Common myeloid progenitor, CD34-positive (primary cell): Measurements from ENCODE around the gene WIPF3.

Experiments
- CTCF ChIA-PET: fragments of 350-600 bp; sonication (Branson Sonifier 250); formaldehyde crosslinking; loops from one replicate; lab custom pipeline; 2021; ENCODE audit warnings: antibody characterized with exemption; lab: Charles Lee
- POLR2A ChIA-PET: fragments of 350-600 bp; sonication (Branson Sonifier 250); formaldehyde crosslinking; loops from one replicate; lab custom pipeline; 2021; ENCODE audit warnings: antibody characterized with exemption; lab: Charles Lee
- DNase-seq, 3 donors: peaks; one replicate each; pipeline versions ENCODE4 v3.0.0 to v3.0.0-alpha.2; 2013
- H3K27ac ChIP-seq, 2 experiments: 1 replicate in 1 of 2; 2 replicates in 1 of 2; pipeline ENCODE4 v1.7.0; 2013; ENCODE audit warnings: inconsistent platforms in 2 of 2, low read length in 2 of 2, mild to moderate bottlenecking in 2 of 2, low read depth in 1 of 2, moderate library complexity in 1 of 2; ENCODE audit not compliant: severe bottlenecking in 2 of 2, insufficient read depth in 1 of 2, poor library complexity in 1 of 2
- H3K27me3 ChIP-seq, 5 experiments: replicated peaks in 2 of 5; 1 replicate in 3 of 5; 2 replicates in 2 of 5; pipeline versions ENCODE4 v1.6.1 to v1.7.0; 2013; ENCODE audit warnings: low read length in 4 of 5, mild to moderate bottlenecking in 2 of 5, moderate library complexity in 2 of 5, inconsistent platforms in 1 of 5; ENCODE audit not compliant: insufficient read depth in 5 of 5, control insufficient read depth in 4 of 5
- H3K36me3 ChIP-seq, 4 experiments: 1 replicate in 2 of 4; 2 replicates in 2 of 4; pipeline versions ENCODE4 v1.6.1 to v1.7.0; 2013; ENCODE audit warnings: low read length in 3 of 4, control low read depth in 1 of 4, mild to moderate bottlenecking in 1 of 4; ENCODE audit not compliant: control insufficient read depth in 4 of 4, insufficient read depth in 4 of 4
- H3K4me1 ChIP-seq, 4 experiments: 1 replicate in 3 of 4; 2 replicates in 1 of 4; pipeline versions ENCODE4 v1.6.1 to v1.7.1; 2013; ENCODE audit warnings: low read length in 3 of 4, mild to moderate bottlenecking in 3 of 4, control low read depth in 1 of 4, inconsistent platforms in 1 of 4, moderate library complexity in 1 of 4; ENCODE audit not compliant: control insufficient read depth in 4 of 4, insufficient read depth in 4 of 4; ENCODE audit errors: control extremely low read depth in 1 of 4
- H3K4me3 ChIP-seq, 7 experiments: 1 replicate in 4 of 7; 2 replicates in 3 of 7; pipeline versions ENCODE4 v1.5.1 to v1.7.0; 2013; ENCODE audit warnings: mild to moderate bottlenecking in 7 of 7, low read length in 6 of 7, moderate library complexity in 6 of 7, inconsistent platforms in 2 of 7, low read depth in 2 of 7, control low read depth in 1 of 7; ENCODE audit not compliant: insufficient read depth in 4 of 7, control insufficient read depth in 1 of 7; ENCODE audit errors: extremely low read depth in 1 of 7
- H3K9me3 ChIP-seq, 5 experiments: 1 replicate in 4 of 5; 2 replicates in 1 of 5; pipeline versions ENCODE4 v1.6.1 to v1.7.1; 2013; ENCODE audit warnings: low read length in 4 of 5, mild to moderate bottlenecking in 2 of 5, inconsistent platforms in 1 of 5, low read depth in 1 of 5, moderate library complexity in 1 of 5; ENCODE audit not compliant: control insufficient read depth in 4 of 5, insufficient read depth in 2 of 5; ENCODE audit errors: control extremely low read depth in 1 of 5
- WGBS: methylation state at CpG from one replicate; pipeline ENCODE4 v1.1.5; 2013; ENCODE audit not compliant: insufficient coverage; 5-methylcytosine and 5-hydroxymethylcytosine counted together

WIPF3 gene

DNA sequence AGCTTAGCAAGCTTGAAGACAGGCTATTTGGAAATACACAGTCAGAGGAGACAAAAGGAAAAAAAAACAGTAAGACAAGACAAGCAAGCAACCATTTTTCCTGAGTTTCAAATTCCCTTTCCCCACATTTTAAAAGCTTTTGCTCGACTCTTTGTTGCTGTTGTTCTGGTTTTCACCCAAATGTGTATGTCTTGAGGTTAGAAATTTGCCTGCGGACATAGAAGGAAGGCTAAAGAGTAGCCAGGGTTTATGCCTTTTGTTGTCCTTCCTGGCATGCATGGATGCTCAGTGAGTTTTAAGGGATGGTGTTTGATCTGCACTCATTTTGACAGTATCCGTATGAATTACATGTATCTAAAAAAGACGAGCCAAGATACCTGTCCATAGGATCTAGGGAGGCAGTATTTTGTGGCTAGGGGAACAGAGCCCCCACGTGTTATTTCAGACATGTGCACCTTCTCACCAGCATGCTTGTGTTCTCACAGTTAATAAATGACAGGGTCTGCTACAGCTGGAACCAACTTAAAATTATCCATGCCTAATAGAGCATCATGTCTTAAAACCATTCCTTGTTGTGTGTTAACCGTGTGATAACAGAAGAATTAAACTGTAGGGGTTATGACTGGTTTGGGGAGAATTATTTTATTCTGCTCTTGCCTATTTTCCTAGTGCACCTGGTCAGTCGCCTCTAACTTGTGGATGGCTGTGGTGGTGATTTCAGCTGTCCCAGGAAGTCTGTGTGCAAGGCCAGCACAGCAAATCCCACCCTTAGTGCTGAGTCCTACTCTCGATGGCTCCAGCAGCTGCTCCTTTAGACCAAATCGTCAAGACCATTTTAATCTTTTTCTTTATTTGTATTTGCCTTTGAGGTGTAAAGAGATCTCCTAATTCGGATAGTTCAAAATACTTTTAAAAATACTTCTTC lies 9.1 kb downstream of the WIPF3 start:
- H3K4me1 ChIP-seq: peaks cover 0 to 7% (median 3%) of the 10 kb centered on the region in 4 experiments
- no peak for DNase-seq
- H3K27me3 ChIP-seq: peaks cover 0 to 3% (median under 1%) of the 10 kb centered on the region in 5 experiments
- H3K27ac ChIP-seq: no peak overlapping the region
- WGBS: 98% methylated on average over 6 of the region's 10 CpGs
- POLR2A ChIA-PET: no interaction called here
- CTCF ChIA-PET: interaction anchor here (1.3 kb wide), 1 partner anchor 9 kb away, joined by 3 read pairs; the partner anchor contains the start of gene WIPF3
- H3K4me3 ChIP-seq: no peak overlapping the region
- H3K36me3 ChIP-seq: no peaks in the 10 kb centered on the region
- no peaks in the 10 kb centered on the region for H3K9me3 ChIP-seq

DNA sequence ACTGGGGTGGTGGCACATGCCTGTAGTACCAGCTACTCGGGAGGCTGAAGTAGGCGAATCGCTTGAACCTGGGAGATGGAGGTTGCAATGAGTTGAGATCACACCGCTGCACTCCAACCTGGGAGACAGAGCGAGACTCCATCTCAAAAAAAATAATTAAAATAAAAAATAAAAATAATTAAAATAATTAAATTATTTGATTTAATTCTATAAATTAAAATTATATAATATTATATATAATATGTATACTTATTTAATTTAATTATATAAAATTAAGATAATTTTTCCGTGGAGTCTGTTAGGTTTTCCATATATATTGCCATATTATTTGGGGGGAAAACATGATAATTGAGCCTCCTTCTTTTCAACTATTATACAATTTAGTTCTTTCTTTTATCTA lies 12.0 kb downstream of the WIPF3 start:
- Histone ChIP-seq H3K9me3 (no peaks in the 10 kb centered on the region), H3K4me1 (peaks cover 0 to under 1% (median under 1%) of the 10 kb centered on the region in 4 experiments), H3K4me3 (no peak overlapping the region), H3K36me3 (no peaks in the 10 kb centered on the region), H3K27me3 (peaks cover 0 to 2% (median 0%) of the 10 kb centered on the region in 5 experiments), H3K27ac (no peak overlapping the region)
- ChIA-PET CTCF (interaction anchor here (1.1 kb wide), 1 partner anchor 9 kb away, joined by 4 read pairs; no protein-coding TSS in a partner anchor), POLR2A (no interaction called here)
- no CpG with 5 or more reads among the region's 6 CpGs for WGBS
- no peak for DNase-seq

- CTCF ChIA-PET: no interaction called here
- POLR2A ChIA-PET: no interaction called here
- H3K27ac ChIP-seq: no peak overlapping the region
- H3K9me3 ChIP-seq: no peaks in the 10 kb centered on the region
- no peaks in the 10 kb centered on the region for H3K27me3 ChIP-seq
- WGBS: 43% methylated on average over 3 of the region's 7 CpGs
- no peaks in the 10 kb centered on the region for H3K36me3 ChIP-seq
- no peaks in the 10 kb centered on the region for H3K4me1 ChIP-seq
- DNase-seq: peak in 2 of 3 donors; percentile 28 to 40
- H3K4me3 ChIP-seq: peak overlapping the region in 1 of 7 experiments; percentile 42
Measured at GRCh38 chr7:29825775-29826529, 19.6 kb downstream of the WIPF3 start.

- Histone ChIP-seq H3K9me3 (peaks cover 0 to 2% (median 0%) of the 10 kb centered on the region in 5 experiments), H3K27me3 (no peaks in the 10 kb centered on the region), H3K4me3 (no peak overlapping the region), H3K27ac (no peak overlapping the region), H3K36me3 (no peaks in the 10 kb centered on the region), H3K4me1 (no peaks in the 10 kb centered on the region)
- ChIA-PET POLR2A (no interaction called here), CTCF (no interaction called here)
- WGBS: no CpG with 5 or more reads among the region's 2 CpGs
- DNase-seq: no peak
Measured at GRCh38 chr7:29826530-29826822, 20.2 kb downstream of the WIPF3 start.

- no peaks in the 10 kb centered on the region for H3K36me3 ChIP-seq
- no peak overlapping the region for H3K4me3 ChIP-seq
- DNase-seq: no peak
- peaks cover 0 to 7% (median 0%) of the 10 kb centered on the region in 5 experiments for H3K9me3 ChIP-seq
- H3K27ac ChIP-seq: no peak overlapping the region
- POLR2A ChIA-PET: no interaction called here
- no peaks in the 10 kb centered on the region for H3K4me1 ChIP-seq
- CTCF ChIA-PET: no interaction called here
- no peaks in the 10 kb centered on the region for H3K27me3 ChIP-seq
Measured at GRCh38 chr7:29826904-29827303, 20.6 kb downstream of the WIPF3 start.

DNA sequence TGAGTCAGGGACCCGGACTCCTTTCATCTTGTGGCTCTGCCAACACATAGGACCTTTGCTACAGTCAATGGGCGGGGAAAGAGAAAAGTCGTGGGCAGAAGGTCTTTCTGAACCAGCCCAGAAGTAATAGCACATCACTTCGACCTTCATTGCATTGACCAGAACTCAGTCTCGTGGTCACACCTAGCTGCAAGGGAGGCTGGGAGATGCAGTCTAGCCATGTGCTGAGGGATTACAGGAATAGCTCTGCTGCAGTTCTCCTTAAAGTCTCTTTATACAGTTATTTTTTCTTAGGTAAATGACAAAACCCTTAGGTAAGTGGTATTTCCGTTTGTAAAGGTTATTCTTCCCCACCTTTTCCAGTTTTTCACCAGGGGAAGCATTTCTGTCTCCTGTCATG lies 25.4 kb downstream of the WIPF3 start:
- Histone ChIP-seq H3K27me3 (no peaks in the 10 kb centered on the region), H3K9me3 (peaks cover 0 to 7% (median 0%) of the 10 kb centered on the region in 5 experiments), H3K36me3 (no peaks in the 10 kb centered on the region), H3K4me1 (no peaks in the 10 kb centered on the region), H3K4me3 (no peak overlapping the region), H3K27ac (no peak overlapping the region)
- ChIA-PET CTCF (no interaction called here), POLR2A (no interaction called here)
- DNase-seq: no peak
- 93% methylated on average over 3 of the region's 6 CpGs for WGBS

DNA sequence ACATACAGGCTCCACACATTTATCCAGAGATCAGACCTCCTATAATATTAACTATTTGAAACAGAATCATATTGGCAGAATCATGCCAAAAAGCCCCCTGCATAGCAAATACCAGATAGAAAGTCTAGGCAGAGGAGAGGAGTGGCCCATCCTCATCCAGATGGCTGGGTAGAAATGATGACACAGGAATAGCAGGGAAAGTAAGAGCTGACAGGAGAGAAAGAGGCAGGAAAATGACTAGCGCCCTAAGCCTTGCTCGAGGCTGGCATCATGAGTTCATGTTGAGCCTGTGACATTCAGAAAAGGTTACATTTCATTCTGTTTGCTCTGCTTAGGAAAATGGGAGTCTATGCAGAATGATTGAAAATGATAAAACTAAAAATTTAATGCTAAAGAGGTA lies 27.6 kb downstream of the WIPF3 start:
- Histone ChIP-seq H3K27ac (no peak overlapping the region), H3K4me3 (no peak overlapping the region), H3K36me3 (no peaks in the 10 kb centered on the region), H3K4me1 (no peaks in the 10 kb centered on the region), H3K9me3 (peaks cover 0 to 7% (median 0%) of the 10 kb centered on the region in 5 experiments), H3K27me3 (no peaks in the 10 kb centered on the region)
- 100% methylated on average over 2 of the region's 2 CpGs for WGBS
- POLR2A ChIA-PET: no interaction called here
- CTCF ChIA-PET: interaction anchor here (1.0 kb wide), 1 partner anchor 24 kb away, joined by 3 read pairs; no protein-coding TSS in a partner anchor
- DNase-seq: no peak
